Lung (tissue), 12 donors: Measurements from ENCODE around the gene LONRF2. TPM values are rescaled to one million over a fixed set of nuclear protein-coding genes. Genes with fewer than 3 reads are reported as not detected.

Experiments used
- ATAC-seq: fragments of 200-7000 bp; cut with Tn5 transposase; one replicate; pipeline ENCODE4 v1.9.1; 2020; ENCODE audit warnings: moderate number of reproducible peaks; ENCODE audit not compliant: insufficient read depth, low FRiP score
- DNase-seq, 3 donors: peaks; one replicate each; pipeline ENCODE4 v3.0.0-alpha.2; 2013 to 2017
- H3K27ac ChIP-seq, 2 donors: one replicate each; pipeline ENCODE4 v1.5.1; 2013; ENCODE audit warnings: mild to moderate bottlenecking in 2 of 2, moderate library complexity in 2 of 2, control low read depth in 1 of 2, inconsistent platforms in 1 of 2, low read depth in 1 of 2, low read length in 1 of 2
- H3K27me3 ChIP-seq, 3 donors: one replicate each; pipeline ENCODE4 v1.5.1; 2013; ENCODE audit warnings: low read length in 2 of 3; ENCODE audit not compliant: control insufficient read depth in 3 of 3, insufficient read depth in 3 of 3
- H3K36me3 ChIP-seq, 4 donors: one replicate each; pipeline ENCODE4 v1.5.1; 2013; ENCODE audit warnings: low read length in 4 of 4, mild to moderate bottlenecking in 1 of 4, moderate library complexity in 1 of 4; ENCODE audit not compliant: control insufficient read depth in 4 of 4, insufficient read depth in 4 of 4
- H3K4me1 ChIP-seq, 5 donors: one replicate each; pipeline ENCODE4 v1.5.1; 2013; ENCODE audit warnings: low read length in 5 of 5, mild to moderate bottlenecking in 2 of 5, moderate library complexity in 1 of 5; ENCODE audit not compliant: control insufficient read depth in 5 of 5, insufficient read depth in 5 of 5
- H3K4me3 ChIP-seq: one replicate; pipeline ENCODE4 v1.5.1; 2013; ENCODE audit warnings: mild to moderate bottlenecking, control low read depth, moderate library complexity
- H3K9ac ChIP-seq, 2 donors: one replicate each; pipeline ENCODE4 v1.5.1; 2013; ENCODE audit warnings: low read length in 2 of 2, control low read depth in 1 of 2; ENCODE audit not compliant: insufficient read depth in 1 of 2
- H3K9me3 ChIP-seq, 4 donors: one replicate each; pipeline ENCODE4 v1.5.1; 2013; ENCODE audit warnings: low read length in 3 of 4, mild to moderate bottlenecking in 1 of 4, moderate library complexity in 1 of 4; ENCODE audit not compliant: control insufficient read depth in 4 of 4, insufficient read depth in 3 of 4
- WGBS, 2 donors: extraction: QIAGEN DNeasy Blood & Tissue Kit; methylation state at CpG; one replicate each; pipeline ENCODE4 v1.1.7; 2013; 5-methylcytosine and 5-hydroxymethylcytosine counted together
- polyA plus RNA-seq, 2 donors: library from polyadenylated mRNA; stranded (reverse); fragments of 200-250 nt; gene quantifications; one replicate each; pipeline ENCODE4 v1.2.1, GENCODE V29; 2013
- total RNA-seq, 2 donors: library from RNA; depleted of rRNA in 1 of 2; stranded (reverse); fragments of >200 nt in 1 of 2; gene quantifications; one replicate each; pipeline ENCODE4 v1.2.1, GENCODE V29; 2014 to 2021
- TF ChIP-seq, protein P1 (sequence below): IDR thresholded peaks from 2 replicates; pipeline ENCODE4 v1.5.1; 2012; ENCODE audit warnings: mild to moderate bottlenecking; ENCODE audit errors: control extremely low read depth, extremely low read depth
- donor health status: control.
- donor health status: control.
- donor health status: Bipolar disorder and iron deficiency.
- donor health status: healthy.
- donor health status: DM: yes; HTN: yes; CAD: no.

LONRF2 gene
- total and polyA plus RNA-seq, 4 donors: 0.38 to 5.2 (median 2.6) TPM

DNA sequence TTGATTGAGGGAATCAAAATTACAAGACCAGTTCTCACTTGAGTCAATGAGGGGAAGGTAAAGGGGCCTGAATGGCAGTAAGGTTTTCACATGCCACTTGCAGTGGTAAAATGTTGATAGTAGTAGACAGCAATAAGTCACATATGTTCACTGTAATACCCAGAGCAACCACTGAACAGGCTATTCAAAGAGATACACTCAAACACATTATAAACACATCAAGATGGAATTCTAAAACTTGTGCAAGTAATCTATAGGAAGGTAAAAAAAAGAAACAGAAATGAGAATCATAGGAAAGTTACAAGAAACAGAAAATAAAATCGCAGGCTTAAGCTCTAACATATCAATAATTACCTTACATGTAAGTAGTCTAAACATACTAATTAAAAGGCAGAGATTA lies 93.3 kb downstream of the LONRF2 start:
- H3K4me1 ChIP-seq: peaks cover 0 to 13% (median 0%) of the 10 kb centered on the region in 5 donors
- H3K27me3 ChIP-seq: no peaks in the 10 kb centered on the region
- DNase-seq (no peak), ATAC-seq (no peak)
- no peak overlapping the region for H3K27ac ChIP-seq
- TF ChIP-seq, protein P1, sequence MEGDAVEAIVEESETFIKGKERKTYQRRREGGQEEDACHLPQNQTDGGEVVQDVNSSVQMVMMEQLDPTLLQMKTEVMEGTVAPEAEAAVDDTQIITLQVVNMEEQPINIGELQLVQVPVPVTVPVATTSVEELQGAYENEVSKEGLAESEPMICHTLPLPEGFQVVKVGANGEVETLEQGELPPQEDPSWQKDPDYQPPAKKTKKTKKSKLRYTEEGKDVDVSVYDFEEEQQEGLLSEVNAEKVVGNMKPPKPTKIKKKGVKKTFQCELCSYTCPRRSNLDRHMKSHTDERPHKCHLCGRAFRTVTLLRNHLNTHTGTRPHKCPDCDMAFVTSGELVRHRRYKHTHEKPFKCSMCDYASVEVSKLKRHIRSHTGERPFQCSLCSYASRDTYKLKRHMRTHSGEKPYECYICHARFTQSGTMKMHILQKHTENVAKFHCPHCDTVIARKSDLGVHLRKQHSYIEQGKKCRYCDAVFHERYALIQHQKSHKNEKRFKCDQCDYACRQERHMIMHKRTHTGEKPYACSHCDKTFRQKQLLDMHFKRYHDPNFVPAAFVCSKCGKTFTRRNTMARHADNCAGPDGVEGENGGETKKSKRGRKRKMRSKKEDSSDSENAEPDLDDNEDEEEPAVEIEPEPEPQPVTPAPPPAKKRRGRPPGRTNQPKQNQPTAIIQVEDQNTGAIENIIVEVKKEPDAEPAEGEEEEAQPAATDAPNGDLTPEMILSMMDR: no peak
- no peaks in the 10 kb centered on the region for H3K36me3 ChIP-seq
- WGBS, 2 donors: 93 to 97% methylated on average over 1 of the region's 1 CpG
- no peak overlapping the region for H3K4me3 ChIP-seq
- no peaks in the 10 kb centered on the region for H3K9me3 ChIP-seq
- no peak overlapping the region for H3K9ac ChIP-seq

DNA sequence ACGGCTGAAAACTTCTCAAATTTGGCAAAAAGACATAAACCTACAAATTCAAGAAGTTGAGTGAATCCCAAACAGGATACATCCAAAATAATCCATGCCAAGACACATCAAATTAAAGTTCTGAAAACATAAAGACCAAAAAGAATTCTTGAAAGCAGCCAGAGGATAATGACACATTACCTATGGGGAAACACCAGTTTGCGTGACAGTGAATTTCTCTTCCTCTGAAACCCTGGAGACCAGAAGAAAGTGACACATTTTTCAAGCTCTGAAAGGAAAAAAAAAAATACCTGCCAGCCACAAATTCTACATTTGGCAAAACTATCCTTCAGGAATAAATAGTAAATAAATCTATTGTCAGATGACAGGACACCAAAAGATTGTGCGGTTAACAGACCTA lies 93.9 kb downstream of the LONRF2 start:
- no peak overlapping the region for H3K9ac ChIP-seq
- no peaks in the 10 kb centered on the region for H3K9me3 ChIP-seq
- 89 to 92% methylated on average over 3 of the region's 3 CpGs for WGBS, 2 donors
- H3K27me3 ChIP-seq: no peaks in the 10 kb centered on the region
- no peak overlapping the region for H3K4me3 ChIP-seq
- H3K27ac ChIP-seq: no peak overlapping the region
- TF ChIP-seq, protein P1: no peak
- no peak for ATAC-seq
- H3K36me3 ChIP-seq: no peaks in the 10 kb centered on the region
- no peak for DNase-seq
- H3K4me1 ChIP-seq: peaks cover 0 to 13% (median 0%) of the 10 kb centered on the region in 5 donors

DNA sequence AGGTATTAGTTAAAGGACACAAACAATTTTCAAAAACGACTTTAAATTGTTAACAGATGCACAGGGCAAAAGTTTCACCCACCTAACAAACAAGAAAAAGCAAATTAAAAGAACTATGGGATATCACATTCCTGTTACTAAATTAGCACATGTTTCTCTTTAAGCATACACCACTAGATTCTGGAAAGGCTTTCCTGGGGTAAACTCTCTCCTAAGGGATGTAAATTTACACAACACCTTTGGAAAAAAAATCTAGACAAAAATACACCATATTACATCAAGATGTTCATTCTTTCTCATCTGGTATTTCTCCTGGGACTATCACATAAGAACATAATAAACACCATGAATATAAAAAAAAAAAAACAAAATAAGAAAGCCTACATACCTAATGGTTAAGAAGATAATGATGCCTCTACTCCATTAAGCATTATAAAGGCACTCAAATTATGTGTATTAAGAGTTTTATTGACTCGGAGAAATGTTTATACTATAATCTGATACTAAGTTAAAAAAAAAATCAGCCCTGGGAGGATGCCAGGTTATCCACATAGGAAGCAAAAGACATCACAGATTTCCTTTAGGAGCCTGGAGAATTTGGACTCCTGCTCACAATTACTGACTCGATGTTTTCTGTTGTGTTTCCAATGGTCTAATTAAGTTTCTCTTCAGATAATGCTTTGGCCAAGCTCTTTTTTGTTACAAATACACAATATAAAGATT lies 97.2 kb downstream of the LONRF2 start:
- H3K27me3 ChIP-seq: no peaks in the 10 kb centered on the region
- ATAC-seq (no peak), DNase-seq (peak in 2 of 3 donors; percentile 77 to 79)
- H3K27ac ChIP-seq: no peak overlapping the region
- no peaks in the 10 kb centered on the region for H3K36me3 ChIP-seq
- 53 to 58% methylated on average over 3 of the region's 3 CpGs for WGBS, 2 donors
- no peak overlapping the region for H3K4me3 ChIP-seq
- no peaks in the 10 kb centered on the region for H3K9me3 ChIP-seq
- TF ChIP-seq, protein P1: no peak
- no peak overlapping the region for H3K9ac ChIP-seq
- H3K4me1 ChIP-seq: peaks cover 0 to 13% (median 0%) of the 10 kb centered on the region in 5 donors
